RWPE2 (cell line): ENCODE measurements around the gene SIM2.

Experiments used
- ATAC-seq: fragments of 200-7000 bp; cut with Tn5 transposase; 3 replicates; pipeline ENCODE4 v1.9.1; 2021; ENCODE audit warnings: low read depth
- DNase-seq: peaks from one replicate; pipeline ENCODE4 v3.0.0-alpha.2; 2020; ENCODE audit warnings: low spot score
- H3K27ac ChIP-seq: fragments of 450-650 bp; 2 replicates; pipeline ENCODE4 v1.5.1; 2017; ENCODE audit warnings: mild to moderate bottlenecking; ENCODE audit not compliant: poor library complexity, severe bottlenecking
- H3K27me3 ChIP-seq: fragments of 250-450 bp; sonication (Bioruptor Pico); 2 replicates; pipeline ENCODE4 v1.5.1; 2021; ENCODE audit warnings: mild to moderate bottlenecking, moderate library complexity; ENCODE audit not compliant: insufficient read depth, poor library complexity, severe bottlenecking
- H3K36me3 ChIP-seq: fragments of 250-450 bp; sonication (Bioruptor Pico); 2 replicates; pipeline ENCODE4 v1.5.1; 2020; ENCODE audit warnings: low read depth, mild to moderate bottlenecking, moderate library complexity
- H3K4me1 ChIP-seq: fragments of 250-450 bp; sonication (Bioruptor Pico); 2 replicates; pipeline ENCODE4 v1.5.1; 2021; ENCODE audit warnings: mild to moderate bottlenecking, moderate library complexity; ENCODE audit not compliant: insufficient read depth, poor library complexity, severe bottlenecking
- H3K4me3 ChIP-seq: fragments of 250-450 bp; sonication (Bioruptor Pico); 2 replicates; pipeline ENCODE4 v1.5.1; 2021; ENCODE audit warnings: mild to moderate bottlenecking, moderate library complexity; ENCODE audit not compliant: severe bottlenecking
- H3K9me3 ChIP-seq: fragments of 250-450 bp; sonication (Bioruptor Pico); 2 replicates; pipeline ENCODE4 v1.5.1; 2021; ENCODE audit warnings: mild to moderate bottlenecking, moderate library complexity; ENCODE audit not compliant: severe bottlenecking
- CTCF ChIP-seq: fragments of 450-650 bp; IDR thresholded peaks from one replicate; pipeline ENCODE4 v1.5.1; 2017; ENCODE audit warnings: mild to moderate bottlenecking, moderate library complexity; ENCODE audit not compliant: poor library complexity, severe bottlenecking

SIM2 gene

GRCh38 chr21:36754241-36754898 is 55.5 kb downstream of the SIM2 start:
- no peak for TF ChIP-seq CTCF
- Histone ChIP-seq H3K4me3 (no peak overlapping the region), H3K27ac (peak overlapping the region; percentile 38), H3K27me3 (no peaks in the 10 kb centered on the region), H3K36me3 (no peaks in the 10 kb centered on the region; the same call in 1 of the 2 replicates), H3K9me3 (no peaks in the 10 kb centered on the region), H3K4me1 (peaks cover 7% of the 10 kb centered on the region)
- DNase-seq (no peak), ATAC-seq (no peak)

- Histone ChIP-seq H3K4me1 (peaks cover 7% of the 10 kb centered on the region), H3K4me3 (no peak overlapping the region), H3K9me3 (no peaks in the 10 kb centered on the region), H3K27me3 (no peaks in the 10 kb centered on the region), H3K36me3 (no peaks in the 10 kb centered on the region), H3K27ac (no peak overlapping the region)
- no peak for DNase-seq
- no peak for ATAC-seq
- TF ChIP-seq CTCF, result no peak
Observed at GRCh38 chr21:36756527-36756926, 57.6 kb downstream of the SIM2 start.

GRCh38 chr21:36757196-36757595 is 58.3 kb downstream of the SIM2 start:
- H3K4me1 ChIP-seq, result peaks cover 7% of the 10 kb centered on the region
- H3K9me3 ChIP-seq, result no peaks in the 10 kb centered on the region
- no peak overlapping the region for H3K4me3 ChIP-seq
- no peaks in the 10 kb centered on the region for H3K27me3 ChIP-seq
- DNase-seq (no peak), ATAC-seq (no peak)
- no peak overlapping the region for H3K27ac ChIP-seq
- no peak for TF ChIP-seq CTCF
- no peaks in the 10 kb centered on the region for H3K36me3 ChIP-seq

GRCh38 chr21:36759348-36760083 is 60.6 kb downstream of the SIM2 start:
- ATAC-seq, result no peak
- no peak for TF ChIP-seq CTCF
- H3K27ac ChIP-seq, result no peak overlapping the region
- no peaks in the 10 kb centered on the region for H3K27me3 ChIP-seq
- DNase-seq, result no peak
- no peaks in the 10 kb centered on the region for H3K4me1 ChIP-seq
- no peak overlapping the region for H3K4me3 ChIP-seq
- no peaks in the 10 kb centered on the region for H3K36me3 ChIP-seq
- H3K9me3 ChIP-seq, result no peaks in the 10 kb centered on the region

- no peak overlapping the region for H3K27ac ChIP-seq
- no peaks in the 10 kb centered on the region for H3K4me1 ChIP-seq
- no peak for TF ChIP-seq CTCF
- H3K4me3 ChIP-seq, result no peak overlapping the region
- ATAC-seq, result no peak
- no peaks in the 10 kb centered on the region for H3K9me3 ChIP-seq
- H3K36me3 ChIP-seq, result no peaks in the 10 kb centered on the region
- DNase-seq, result no peak
- H3K27me3 ChIP-seq, result no peaks in the 10 kb centered on the region
Observed at GRCh38 chr21:36761685-36762084, 62.8 kb downstream of the SIM2 start.
